Endothelial cell of umbilical vein (primary cell): ENCODE measurements around the gene SLC22A25.

Experiments
- EZH2 ChIP-seq: IDR thresholded peaks from 2 replicates; pipeline ENCODE4 v1.6.1; 2012; ENCODE audit warnings: borderline replicate concordance, low read depth, mild to moderate bottlenecking, moderate library complexity, low read length, inconsistent platforms; ENCODE audit not compliant: severe bottlenecking
- TF ChIP-seq, protein P1 (sequence below), 2 donors: IDR thresholded peaks; 1 replicate in 1 of 2; 2 replicates in 1 of 2; pipeline ENCODE4 v1.5.1; 2011; ENCODE audit warnings: low read length in 2 of 2, mild to moderate bottlenecking in 2 of 2, moderate library complexity in 2 of 2, control low read depth in 1 of 2, inconsistent platforms in 1 of 2, low read depth in 1 of 2; ENCODE audit not compliant: insufficient read depth in 1 of 2; ENCODE audit errors: extremely low read depth in 1 of 2

DNA sequence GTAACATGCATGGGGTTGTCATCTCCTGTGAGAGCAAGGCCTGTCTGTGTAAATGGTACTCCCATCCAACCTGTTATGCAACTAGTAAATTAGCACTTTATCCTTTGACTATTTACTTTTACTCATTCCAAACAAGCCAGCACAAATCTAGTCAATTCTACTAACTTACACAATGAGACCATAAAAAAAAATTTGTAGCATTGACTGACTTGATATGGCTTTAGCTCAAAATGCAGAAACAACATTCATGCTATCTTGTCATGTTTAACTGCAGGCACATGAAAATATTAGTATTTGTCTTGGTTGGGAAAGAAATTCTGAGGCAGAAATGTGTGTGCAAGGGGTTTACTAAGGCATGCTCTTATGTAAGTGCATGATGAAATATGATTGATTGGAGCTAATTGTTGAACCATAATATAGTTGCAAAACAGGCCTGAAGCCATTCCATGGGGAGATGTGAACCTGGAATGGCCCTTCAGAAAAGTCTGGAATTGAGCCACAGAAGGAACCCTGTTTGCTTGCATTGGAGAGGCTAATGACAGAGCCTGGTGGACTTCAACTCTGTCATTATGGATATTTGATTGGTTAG, 2.5 kb downstream of the SLC22A25 start:
- TF ChIP-seq, protein P1, sequence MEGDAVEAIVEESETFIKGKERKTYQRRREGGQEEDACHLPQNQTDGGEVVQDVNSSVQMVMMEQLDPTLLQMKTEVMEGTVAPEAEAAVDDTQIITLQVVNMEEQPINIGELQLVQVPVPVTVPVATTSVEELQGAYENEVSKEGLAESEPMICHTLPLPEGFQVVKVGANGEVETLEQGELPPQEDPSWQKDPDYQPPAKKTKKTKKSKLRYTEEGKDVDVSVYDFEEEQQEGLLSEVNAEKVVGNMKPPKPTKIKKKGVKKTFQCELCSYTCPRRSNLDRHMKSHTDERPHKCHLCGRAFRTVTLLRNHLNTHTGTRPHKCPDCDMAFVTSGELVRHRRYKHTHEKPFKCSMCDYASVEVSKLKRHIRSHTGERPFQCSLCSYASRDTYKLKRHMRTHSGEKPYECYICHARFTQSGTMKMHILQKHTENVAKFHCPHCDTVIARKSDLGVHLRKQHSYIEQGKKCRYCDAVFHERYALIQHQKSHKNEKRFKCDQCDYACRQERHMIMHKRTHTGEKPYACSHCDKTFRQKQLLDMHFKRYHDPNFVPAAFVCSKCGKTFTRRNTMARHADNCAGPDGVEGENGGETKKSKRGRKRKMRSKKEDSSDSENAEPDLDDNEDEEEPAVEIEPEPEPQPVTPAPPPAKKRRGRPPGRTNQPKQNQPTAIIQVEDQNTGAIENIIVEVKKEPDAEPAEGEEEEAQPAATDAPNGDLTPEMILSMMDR (IDR thresholded peaks at IDR 0.05; ENCODE audit: extremely low read depth in 1 of 2, insufficient read depth in 1 of 2, low read depth in 1 of 2, low read length in 2 of 2), result no peak
- no peak for TF ChIP-seq EZH2
